Stromal cell of bone marrow (primary cell): ENCODE measurements around the gene PPP4R3B.
"Not testable (repeated sequence)": the region's sequence is repeated elsewhere in the genome, so short reads cannot be mapped to it uniquely, and the experiment has no call there.

Source experiments
- DNase-seq: peaks from one replicate; pipeline ENCODE4 v3.0.0-alpha.2; 2012; ENCODE audit warnings: low read depth

Gene PPP4R3B

GRCh38 chr2:55595536-55595935, 21.9 kb downstream of the PPP4R3B start:
- no peak for DNase-seq

DNA sequence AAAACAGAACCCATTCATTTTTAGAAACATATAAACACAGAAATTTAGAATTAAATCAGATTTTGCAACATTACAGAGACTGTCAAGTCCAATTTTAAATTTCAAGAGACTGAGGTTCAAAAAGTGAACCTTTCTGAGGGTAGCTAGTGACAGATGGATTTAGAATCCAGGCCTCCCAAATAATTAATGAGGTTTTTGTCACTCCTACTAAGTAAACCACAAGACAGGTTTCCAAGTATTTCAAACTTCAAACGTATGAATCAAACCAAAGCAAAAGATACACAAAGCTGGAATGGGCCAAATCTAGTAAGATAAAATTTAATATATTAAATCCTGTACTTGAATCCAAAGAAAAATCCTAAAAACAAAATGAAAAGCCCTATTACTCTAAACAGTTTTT, 25.3 kb downstream of the PPP4R3B start:
- DNase-seq, result no peak

- DNase-seq, result peak; percentile 54
Observed at GRCh38 chr2:55590810-55591440, 26.5 kb downstream of the PPP4R3B start.

GRCh38 chr2:55585451-55586080, 31.9 kb downstream of the PPP4R3B start:
- DNase-seq, result peak; percentile 68

GRCh38 chr2:55581874-55582547, 35.4 kb downstream of the PPP4R3B start:
- DNase-seq, result peak; percentile 49

DNA sequence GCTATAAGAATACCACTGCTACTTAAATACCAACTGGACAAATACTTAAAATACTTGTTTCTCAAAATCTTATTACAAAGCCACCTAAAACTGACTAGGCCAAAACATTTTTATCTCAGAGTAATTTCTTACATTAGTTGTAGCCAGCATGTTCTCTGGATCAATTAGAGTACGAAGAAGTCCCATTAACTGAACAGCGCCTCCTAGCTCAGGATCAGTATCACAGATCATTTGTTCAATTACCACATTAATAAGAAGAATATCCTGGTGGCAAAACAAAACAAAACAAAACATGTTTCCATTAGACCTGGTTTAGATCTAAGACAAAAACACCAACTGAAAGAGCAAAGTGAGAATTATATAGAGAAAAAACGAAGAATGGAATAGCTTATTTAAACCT, 36.0 kb downstream of the PPP4R3B start:
- no peak for DNase-seq

DNA sequence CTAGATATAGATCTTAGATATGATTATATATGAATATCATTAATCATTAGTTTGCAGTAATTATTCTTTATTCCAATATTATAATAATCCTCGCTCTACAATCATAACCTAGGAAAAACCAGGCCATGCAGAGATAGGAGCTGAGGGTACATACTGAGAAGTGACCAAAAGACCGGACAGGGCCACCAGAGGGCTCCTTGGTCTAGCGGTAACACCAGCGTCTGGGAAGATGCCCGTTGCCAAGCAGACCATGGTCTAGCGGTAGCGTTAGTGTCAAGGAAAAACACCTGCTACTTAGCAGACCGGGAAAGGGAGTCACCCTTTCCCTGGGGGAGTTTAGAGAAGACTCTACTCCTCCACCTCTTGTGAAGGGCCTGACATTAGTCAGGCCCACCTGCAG, 48.4 kb downstream of the PPP4R3B start:
- not testable (repeated sequence) for DNase-seq

DNA sequence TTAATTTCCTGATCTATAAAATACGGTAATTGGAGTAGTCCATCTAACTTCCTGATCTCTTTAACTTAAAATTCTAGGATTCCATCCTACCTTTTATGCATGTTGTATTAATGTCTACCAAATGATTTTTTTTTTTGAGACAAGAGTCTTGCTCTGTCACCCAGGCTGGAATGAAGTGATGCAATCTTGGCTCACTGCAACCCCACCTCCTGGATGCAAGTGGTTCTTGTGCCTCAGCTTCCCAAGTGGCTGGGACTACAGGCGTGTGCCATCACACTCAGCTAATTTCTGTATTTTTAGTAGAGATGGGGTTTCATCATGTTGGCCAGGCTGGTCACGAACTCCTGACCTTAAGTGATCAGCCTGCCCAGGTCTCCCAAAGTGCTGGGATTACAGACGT, 50.1 kb downstream of the PPP4R3B start:
- DNase-seq, result no peak

DNA sequence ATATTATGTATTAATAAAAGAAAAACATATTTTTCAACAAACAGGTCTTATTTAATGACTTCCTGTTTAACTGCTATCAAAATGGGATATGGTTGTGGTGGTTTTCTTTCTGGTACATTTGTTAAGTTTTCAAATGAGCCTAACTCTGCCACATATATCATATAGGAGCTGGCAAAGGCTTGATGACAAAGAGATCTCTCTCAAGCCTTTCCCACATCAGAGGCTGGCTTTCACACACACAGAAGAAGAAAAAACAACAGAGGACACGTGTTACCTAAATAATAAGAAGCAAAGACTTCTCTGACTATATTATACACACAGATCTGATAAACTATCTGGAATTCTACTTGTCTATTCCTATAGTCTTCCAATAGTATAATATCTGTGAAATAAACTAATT, 51.8 kb downstream of the PPP4R3B start:
- DNase-seq, result no peak

DNA sequence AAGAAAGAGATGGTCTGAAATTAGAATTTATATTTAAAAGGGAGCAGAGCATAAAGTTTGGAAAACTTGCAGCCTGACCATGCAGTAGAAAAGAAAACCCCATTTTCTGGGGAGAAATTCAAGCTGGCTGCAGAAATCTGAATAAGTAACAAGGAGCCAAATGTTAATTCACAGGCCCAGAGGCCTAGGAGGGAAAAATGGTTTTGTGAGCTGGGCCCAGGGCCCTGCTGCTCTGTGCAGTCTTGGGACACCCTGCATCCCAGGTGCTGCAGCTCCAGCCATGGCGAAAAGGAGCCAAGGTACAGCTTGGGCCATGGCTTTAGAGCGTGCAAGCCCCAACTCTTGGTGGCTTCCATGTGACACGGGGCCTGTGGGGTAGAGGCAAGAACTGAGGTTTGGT, 56.6 kb downstream of the PPP4R3B start:
- DNase-seq, result no peak

GRCh38 chr2:55556809-55557208, 60.6 kb downstream of the PPP4R3B start:
- no peak for DNase-seq

DNA sequence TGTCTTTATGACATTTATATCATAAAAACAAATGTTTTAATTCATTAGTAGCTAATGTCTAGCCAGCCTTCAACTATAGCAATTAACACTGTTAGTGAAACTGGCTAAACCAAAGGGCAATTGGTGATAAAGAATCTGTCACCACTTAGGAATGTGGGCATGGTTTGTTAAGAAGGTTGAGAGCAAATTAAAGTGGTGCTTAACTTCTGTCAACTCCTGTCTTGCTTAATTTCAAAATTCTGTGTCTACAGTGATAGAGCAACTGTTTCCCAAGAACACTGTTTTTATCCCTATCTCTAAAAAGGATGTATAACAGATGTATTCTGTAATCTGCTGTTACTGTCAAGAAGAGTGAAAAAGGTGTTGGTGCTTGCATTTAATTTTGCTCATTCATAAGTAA, 61.4 kb downstream of the PPP4R3B start:
- DNase-seq, result no peak

DNA sequence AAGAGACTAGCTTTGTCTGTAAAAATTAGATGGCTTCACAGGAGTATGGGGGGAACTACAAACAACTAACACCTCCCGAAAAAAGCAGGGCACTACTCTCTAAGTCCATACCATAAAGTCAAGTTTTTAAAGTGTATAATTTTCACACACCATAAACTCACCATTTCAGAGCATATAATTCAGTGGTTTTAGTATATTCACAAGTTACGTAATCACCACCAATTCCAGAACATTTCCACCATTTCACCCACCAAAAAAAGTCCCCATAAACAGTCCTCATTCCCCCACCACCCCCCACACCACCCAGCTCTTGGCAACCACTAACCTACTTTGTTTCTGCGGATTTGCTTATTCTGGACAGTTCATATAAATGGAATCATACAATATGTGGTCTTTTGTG, 64.1 kb downstream of the PPP4R3B start:
- no peak for DNase-seq

DNA sequence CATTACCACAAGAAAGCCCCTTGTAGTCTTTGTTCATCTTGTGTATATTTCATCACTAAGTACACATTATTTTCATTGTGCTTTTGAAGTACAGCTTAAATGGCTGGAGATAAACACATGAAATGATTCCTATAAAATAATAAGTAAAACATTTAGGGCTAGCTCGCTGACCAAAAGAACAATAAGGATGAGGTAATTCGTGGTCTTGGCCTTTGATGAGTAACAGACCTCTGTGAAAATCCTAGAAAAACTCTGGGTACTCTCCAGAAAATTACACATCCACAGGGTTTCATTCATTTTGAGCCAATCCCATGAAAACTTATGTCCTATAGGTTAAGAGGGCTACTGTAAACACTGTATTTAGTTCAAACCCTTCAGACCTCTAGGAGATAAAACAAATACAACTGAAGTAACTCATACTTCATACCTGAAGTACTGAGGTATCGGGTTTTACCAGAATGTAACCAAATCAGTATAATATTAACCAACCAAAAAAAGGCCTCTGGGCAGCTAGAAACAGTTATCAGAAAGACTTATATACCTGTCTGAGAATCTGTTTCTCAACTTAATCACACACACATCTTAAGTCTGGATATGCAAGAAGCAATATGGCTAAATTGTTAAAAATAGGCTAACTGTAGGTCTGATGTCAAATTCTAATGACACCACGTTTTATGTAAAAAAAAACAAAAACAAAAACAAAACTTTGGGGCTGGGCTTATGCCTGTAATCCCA, 66.9 kb downstream of the PPP4R3B start:
- peak; percentile 74 for DNase-seq

DNA sequence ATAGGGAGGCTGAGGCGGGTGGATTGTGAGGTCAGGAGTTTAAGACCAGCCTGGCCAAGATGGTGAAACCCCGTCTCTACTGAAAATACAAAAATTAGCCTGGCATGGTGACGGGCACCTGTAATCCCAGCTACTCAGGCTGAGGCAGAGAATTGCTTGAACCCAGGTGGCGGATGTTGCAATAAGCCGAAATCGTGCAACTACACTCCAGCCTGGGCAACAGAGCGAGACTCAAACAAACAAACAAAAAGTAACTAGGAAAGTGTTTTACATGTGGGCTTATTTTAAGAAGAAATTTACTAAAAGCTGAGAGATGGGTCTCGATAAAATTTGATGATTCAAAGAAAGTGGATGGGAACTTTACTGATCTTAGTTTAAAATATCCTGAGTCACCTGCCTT, 69.7 kb downstream of the PPP4R3B start:
- not testable (repeated sequence) for DNase-seq

- no peak for DNase-seq
Observed at GRCh38 chr2:55547001-55547400, 70.4 kb downstream of the PPP4R3B start.

GRCh38 chr2:55530539-55531081, 86.8 kb downstream of the PPP4R3B start:
- DNase-seq, result no peak

GRCh38 chr2:55526174-55526573, 91.2 kb downstream of the PPP4R3B start:
- no peak for DNase-seq

DNA sequence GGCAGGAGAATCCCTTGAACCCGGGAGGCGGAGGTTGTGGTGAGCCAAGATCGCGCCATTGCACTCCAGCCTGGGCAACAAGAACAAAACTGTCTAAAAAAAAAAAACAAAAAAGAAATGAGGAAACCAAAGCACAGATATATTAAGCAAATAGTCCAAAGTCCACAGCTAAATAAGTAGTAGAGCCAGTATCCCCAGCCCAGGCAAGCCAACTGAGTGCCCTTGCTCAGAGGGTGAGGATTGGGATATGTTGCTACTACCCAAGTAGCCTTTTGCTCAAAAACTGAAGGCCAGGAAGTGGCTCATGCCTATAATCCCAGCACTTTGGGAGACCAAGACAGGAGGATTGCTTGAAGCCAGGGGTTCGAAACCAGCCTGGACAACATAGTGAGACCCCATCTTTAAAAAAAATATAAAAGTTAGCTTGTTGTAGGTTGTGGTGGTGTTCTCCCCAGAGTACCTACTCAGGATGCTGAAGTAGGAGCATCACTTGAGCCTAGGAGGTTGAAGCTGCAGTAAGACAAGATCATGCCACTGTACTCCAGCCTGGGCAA, 92.5 kb downstream of the PPP4R3B start:
- no peak for DNase-seq

GRCh38 chr2:55519938-55520885, 97.2 kb downstream of the PPP4R3B start:
- DNase-seq, result no peak

- DNase-seq, result no peak
Observed at GRCh38 chr2:55518841-55519165, 98.6 kb downstream of the PPP4R3B start.
